T follicular helper cell (primary cell): ENCODE measurements around the gene ZNHIT1.
"Not testable (repeated sequence)": the region's sequence is repeated elsewhere in the genome, so short reads cannot be mapped to it uniquely, and the experiment has no call there.

Experiments
- DNase-seq: peaks from one replicate; pipeline ENCODE4 v3.0.0-alpha.2; 2020; ENCODE audit warnings: low read depth

The ZNHIT1 gene

GRCh38 chr7:101186844-101187428, 31.0 kb upstream of the ZNHIT1 start:
- no peak for DNase-seq

DNA sequence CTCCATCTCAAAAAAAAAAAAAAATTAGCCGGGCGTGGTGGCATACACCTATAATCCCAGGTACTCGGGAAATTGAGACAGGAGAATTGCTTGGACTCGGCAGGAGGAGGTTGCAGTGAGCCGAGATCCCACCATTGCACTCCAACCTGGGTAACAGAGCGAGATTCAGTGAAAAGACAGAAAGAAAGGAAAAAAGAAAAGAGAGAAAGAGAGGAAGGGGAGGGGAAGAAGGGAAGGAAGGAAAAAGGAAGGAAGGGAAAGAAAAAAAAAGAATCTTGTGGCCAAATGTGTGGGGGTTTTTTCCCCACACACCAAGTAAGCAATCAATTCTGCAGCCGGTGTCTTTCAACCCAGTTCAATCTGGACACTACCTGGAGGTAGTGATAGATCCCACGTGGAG, 28.9 kb upstream of the ZNHIT1 start:
- DNase-seq, result no peak

- no peak for DNase-seq
Observed at GRCh38 chr7:101195884-101196283, 22.1 kb upstream of the ZNHIT1 start.

DNA sequence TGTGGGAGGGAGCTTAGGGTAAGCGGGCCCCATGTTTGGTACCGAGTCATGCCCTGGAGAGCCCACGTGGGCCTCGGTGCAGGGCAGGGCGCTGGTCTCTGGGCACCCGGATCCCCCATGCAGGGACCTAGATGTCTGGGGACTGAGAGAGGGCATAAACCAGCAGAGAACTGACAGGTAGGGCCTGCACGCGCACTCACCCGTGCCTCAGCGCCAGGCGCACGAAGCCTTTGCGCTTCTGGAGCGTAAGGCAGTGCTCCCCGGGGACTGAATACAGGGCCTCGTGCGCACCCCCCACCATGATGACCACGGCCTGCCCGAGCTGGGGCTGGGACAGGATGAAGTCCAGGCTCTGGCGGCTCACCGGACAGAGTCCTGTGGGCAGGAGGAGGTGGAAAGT, 20.0 kb upstream of the ZNHIT1 start:
- DNase-seq, result no peak

DNA sequence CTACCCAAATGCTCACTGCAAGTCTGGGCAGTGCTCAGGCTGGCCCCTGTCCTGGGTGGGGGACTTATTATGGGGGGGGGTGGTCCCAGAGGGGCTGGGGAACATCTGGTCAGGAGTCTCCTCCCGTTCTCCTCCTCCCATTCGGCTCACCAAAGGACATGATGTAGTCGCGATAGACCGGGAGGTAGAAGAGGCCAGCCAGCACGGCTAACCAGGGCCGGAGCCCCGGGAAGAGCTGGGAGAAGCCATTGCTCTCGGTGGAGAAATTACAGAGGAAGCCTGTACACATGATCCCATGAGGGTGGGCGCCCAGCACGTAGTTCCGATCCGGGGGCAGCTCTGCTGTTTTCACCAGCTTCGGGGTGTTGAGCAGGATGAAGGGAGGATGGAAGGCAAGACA, 19.5 kb upstream of the ZNHIT1 start:
- no peak for DNase-seq

GRCh38 chr7:101199522-101199921, 18.4 kb upstream of the ZNHIT1 start:
- DNase-seq, result not testable (repeated sequence)

DNA sequence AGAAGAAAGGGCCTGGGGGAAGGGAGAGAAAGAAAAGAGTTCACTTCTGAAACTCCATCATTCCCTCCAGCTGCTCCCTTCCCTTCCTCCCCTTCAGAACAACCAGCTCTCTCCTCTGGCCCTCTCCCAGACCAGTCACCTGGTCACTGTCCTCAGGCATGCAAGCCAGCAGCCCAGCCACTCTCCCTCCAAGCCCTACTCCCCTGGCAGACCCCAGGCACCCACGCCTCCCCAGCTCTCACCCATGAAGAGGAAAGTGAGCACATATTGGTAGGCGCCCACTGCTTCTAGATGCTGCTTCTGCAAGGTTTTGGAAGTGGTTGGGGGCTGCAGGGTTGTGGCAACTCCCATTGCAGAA, 17.5 kb upstream of the ZNHIT1 start:
- no peak for DNase-seq

- no peak for DNase-seq
Observed at GRCh38 chr7:101200862-101201599, 16.9 kb upstream of the ZNHIT1 start, which contains the start of gene MOGAT3. Gene MOGAT3 (minus strand): TSS chr7:101201036. CDS start chr7:101200854, 182 bp downstream.

GRCh38 chr7:101201695-101202602, 16.0 kb upstream of the ZNHIT1 start:
- DNase-seq, result no peak

DNA sequence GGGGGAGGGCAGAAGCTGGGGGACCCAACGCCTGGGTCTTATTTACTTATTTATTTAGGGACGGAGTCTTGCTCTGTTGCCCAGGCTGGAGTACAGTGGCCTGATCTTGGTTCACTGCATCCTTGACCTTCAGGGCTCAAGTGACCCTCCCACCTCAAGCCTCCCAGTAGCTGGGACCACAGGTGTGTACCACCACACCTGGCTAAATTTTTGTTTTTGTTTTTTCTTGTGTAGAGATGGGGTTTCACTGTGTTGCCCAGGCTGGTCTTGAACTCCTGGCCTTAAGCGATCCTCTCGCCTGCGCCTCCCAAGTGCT, 15.4 kb upstream of the ZNHIT1 start:
- no peak for DNase-seq

- DNase-seq, result not testable (repeated sequence)
Observed at GRCh38 chr7:101203740-101204738, 13.9 kb upstream of the ZNHIT1 start.

- DNase-seq, result no peak
Observed at GRCh38 chr7:101205901-101206664, 11.9 kb upstream of the ZNHIT1 start.

DNA sequence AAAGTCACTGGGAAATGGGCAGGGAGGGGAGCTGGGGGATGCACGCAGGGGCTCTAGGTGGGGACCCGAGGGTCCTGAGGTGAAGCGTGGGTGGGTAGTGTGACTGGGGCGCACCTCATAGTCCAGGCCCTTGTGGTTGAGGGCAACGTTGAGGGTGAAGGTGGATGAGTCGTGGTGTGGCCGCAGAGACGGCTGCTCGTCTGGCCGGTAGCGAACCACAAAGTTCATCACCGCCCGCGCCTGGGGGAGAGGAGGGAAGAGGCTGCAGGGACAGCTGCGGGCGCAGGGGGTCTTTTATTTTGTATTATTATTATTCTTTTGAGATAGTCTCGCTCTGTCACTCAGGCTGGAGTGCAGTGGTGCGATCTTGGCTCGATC, 11.3 kb upstream of the ZNHIT1 start:
- no peak for DNase-seq

- no peak for DNase-seq
Observed at GRCh38 chr7:101207459-101207858, 10.5 kb upstream of the ZNHIT1 start.

GRCh38 chr7:101208794-101209193, 9.2 kb upstream of the ZNHIT1 start:
- no peak for DNase-seq

- DNase-seq, result no peak
Observed at GRCh38 chr7:101210143-101210542, 7.8 kb upstream of the ZNHIT1 start.

GRCh38 chr7:101211501-101211900, 6.5 kb upstream of the ZNHIT1 start:
- DNase-seq, result no peak

- DNase-seq, result no peak
Observed at GRCh38 chr7:101212014-101212413, 6.0 kb upstream of the ZNHIT1 start.

DNA sequence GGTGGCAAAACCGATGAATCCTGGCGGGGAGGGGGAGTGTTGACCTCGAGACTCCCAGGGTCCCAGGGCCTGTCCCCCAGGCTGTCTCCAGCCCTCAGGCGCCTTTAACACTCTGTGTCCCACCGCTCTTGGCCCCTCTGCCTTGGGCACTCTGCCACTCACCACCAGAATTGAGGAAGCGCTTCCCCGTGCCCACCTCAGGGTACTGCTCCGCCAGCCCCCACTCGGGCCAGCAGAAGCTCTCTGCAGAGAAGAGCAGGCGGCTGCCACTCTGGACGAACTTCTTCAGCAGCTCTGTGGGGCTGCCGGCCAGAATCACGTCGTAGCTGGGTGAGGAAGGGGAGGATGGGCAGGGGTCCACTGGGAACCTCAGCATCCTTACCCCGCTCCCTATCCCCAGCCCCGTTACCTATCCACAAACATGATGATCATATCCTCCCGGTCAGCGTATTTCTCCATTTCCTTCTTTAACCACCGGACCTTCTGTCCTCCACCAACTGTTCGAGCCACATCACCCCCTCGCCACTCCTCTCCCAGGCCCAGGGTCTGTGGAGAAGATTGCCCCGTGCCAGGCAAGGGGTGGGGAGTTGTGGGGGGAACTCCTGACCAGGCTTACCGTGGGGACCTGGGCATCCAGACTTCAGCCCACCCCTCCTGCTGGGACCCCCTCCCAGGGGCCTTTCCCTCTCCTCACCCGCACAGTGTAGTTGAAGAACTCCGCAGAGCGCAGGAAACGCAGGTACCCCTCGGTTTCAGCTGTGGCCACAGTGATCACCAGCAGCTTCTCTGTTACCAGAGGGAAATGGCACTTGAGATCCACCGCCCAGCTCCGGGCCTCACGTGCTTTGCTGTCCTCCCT, 1.7 kb upstream of the ZNHIT1 start:
- DNase-seq, result no peak

GRCh38 chr7:101216860-101217387, 1.0 kb upstream of the ZNHIT1 start:
- DNase-seq, result no peak
